ENCODE results near the gene ATP6V1B1.

- TF ChIP-seq EZH2 (IDR thresholded peaks at IDR 0.05; ENCODE audit: borderline replicate concordance, low read length): no peak
- no peak for TF ChIP-seq CTCF (conservative IDR thresholded peaks at IDR 0.05 in 1 of 2, IDR thresholded peaks at IDR 0.05 in 1 of 2; ENCODE audit: extremely low read depth in 1 of 2, insufficient read depth in 1 of 2, low read depth in 1 of 2, low read length in 2 of 2)
Observed at GRCh38 chr2:70941186-70941585, 5.5 kb downstream of the ATP6V1B1 start.
